GM12878 (cell line): ENCODE data around the gene ARHGDIG. TPM values are rescaled to one million over a fixed set of nuclear protein-coding genes. Genes with fewer than 3 reads are reported as not detected.

Experiments used
- ATF3 ChIP-seq: IDR thresholded peaks from 2 replicates; pipeline ENCODE4 v1.6.1; 2011; ENCODE audit warnings: low read depth, mild to moderate bottlenecking, low read length, moderate library complexity, borderline replicate concordance; ENCODE audit errors: extremely low read depth
- BRCA1 ChIP-seq: IDR thresholded peaks from 2 replicates; pipeline ENCODE4 v1.6.1; 2011; ENCODE audit warnings: low read depth, low read length, improper control_type of control experiment
- ESRRA ChIP-seq: IDR thresholded peaks from 2 replicates; pipeline ENCODE4 v1.6.1; 2012; ENCODE audit warnings: mild to moderate bottlenecking, low read length, improper control_type of control experiment
- ETV6 ChIP-seq, 2 experiments: fragments of 450-650 bp in 1 of 2; IDR thresholded peaks in 1 of 2; conservative IDR thresholded peaks in 1 of 2; 2 replicates each; pipeline ENCODE4 v1.6.1; 2014; ENCODE audit warnings: antibody characterized with exemption in 1 of 2, borderline replicate concordance in 1 of 2, low read depth in 1 of 2, mild to moderate bottlenecking in 1 of 2, moderate library complexity in 1 of 2
- MEF2A ChIP-seq: IDR thresholded peaks from 2 replicates; pipeline ENCODE4 v1.6.1; 2011; ENCODE audit warnings: low read depth, mild to moderate bottlenecking, low read length, moderate library complexity; ENCODE audit not compliant: insufficient read depth
- SP1 ChIP-seq: IDR thresholded peaks from one replicate; pipeline ENCODE4 v1.6.1; 2011; ENCODE audit warnings: low read depth, low read length
- USF1 ChIP-seq: IDR thresholded peaks from 2 replicates; pipeline ENCODE4 v1.6.1; 2011; ENCODE audit warnings: borderline replicate concordance, low read depth, mild to moderate bottlenecking, moderate library complexity, mixed read lengths, low read length; ENCODE audit not compliant: insufficient read depth; ENCODE audit errors: extremely low read length
- ZNF592 ChIP-seq: fragments of 450-650 bp; IDR thresholded peaks from 2 replicates; pipeline ENCODE4 v1.6.1; 2017; ENCODE audit warnings: mild to moderate bottlenecking, moderate library complexity
- ZNF622 ChIP-seq: fragments of 450-650 bp; IDR thresholded peaks from 2 replicates; pipeline ENCODE4 v1.6.1; 2017; ENCODE audit warnings: mild to moderate bottlenecking, inconsistent platforms
- polyA plus RNA-seq, 11 experiments: library from polyadenylated mRNA; depleted of rRNA in 4 of 11; unstranded in 6 of 11; stranded (reverse) in 5 of 11; fragments of >200 nt; fragmentation: Nextera tagmentation in 4 of 11; fragmentation: Illumina TruSeq in 1 of 11; extraction: Ambion mirVana in 4 of 11; extraction: Trizol in 1 of 11; gene quantifications; 1 replicate in 1 of 11; 2 replicates in 10 of 11; pipeline versions ENCODE4 v1.2.1 to v1.2.3, GENCODE V29; 2011 to 2016; ENCODE audit warnings: inconsistent platforms in 2 of 11, missing spikeins in 2 of 11, low read depth in 1 of 11
- total RNA-seq, 4 experiments: library from RNA; depleted of rRNA in 3 of 4; stranded (reverse); fragments of >200 nt in 3 of 4; fragmentation: Illumina TruSeq in 1 of 4; extraction: Trizol in 1 of 4; gene quantifications; 2 replicates each; pipeline versions ENCODE4 v1.2.1 to v1.2.3, GENCODE V29; 2013 to 2021
- TF ChIP-seq, protein P1 (sequence below): fragments of 450-650 bp; IDR thresholded peaks from 2 replicates; pipeline ENCODE4 v1.6.1; 2016; ENCODE audit warnings: mild to moderate bottlenecking, moderate library complexity, borderline replicate concordance
- TF ChIP-seq, protein P2 (sequence below): fragments of 450-650 bp; IDR thresholded peaks from 2 replicates; pipeline ENCODE4 v1.6.1; 2017; ENCODE audit warnings: low read depth, mild to moderate bottlenecking, moderate library complexity
- TF ChIP-seq, protein P3 (sequence below): fragments of 450-650 bp; conservative IDR thresholded peaks from 2 replicates; pipeline ENCODE4 v1.6.1; 2017; ENCODE audit warnings: mild to moderate bottlenecking, moderate library complexity

ARHGDIG gene
- total and polyA plus RNA-seq, 10 of the 15 experiments (the other 5 are each of a cell fraction or from before 2014, with no cell fraction given), result not detected

GRCh38 chr16:252366-253337 is 27.7 kb upstream of the ARHGDIG start (continued):
- TF ChIP-seq, protein P1, sequence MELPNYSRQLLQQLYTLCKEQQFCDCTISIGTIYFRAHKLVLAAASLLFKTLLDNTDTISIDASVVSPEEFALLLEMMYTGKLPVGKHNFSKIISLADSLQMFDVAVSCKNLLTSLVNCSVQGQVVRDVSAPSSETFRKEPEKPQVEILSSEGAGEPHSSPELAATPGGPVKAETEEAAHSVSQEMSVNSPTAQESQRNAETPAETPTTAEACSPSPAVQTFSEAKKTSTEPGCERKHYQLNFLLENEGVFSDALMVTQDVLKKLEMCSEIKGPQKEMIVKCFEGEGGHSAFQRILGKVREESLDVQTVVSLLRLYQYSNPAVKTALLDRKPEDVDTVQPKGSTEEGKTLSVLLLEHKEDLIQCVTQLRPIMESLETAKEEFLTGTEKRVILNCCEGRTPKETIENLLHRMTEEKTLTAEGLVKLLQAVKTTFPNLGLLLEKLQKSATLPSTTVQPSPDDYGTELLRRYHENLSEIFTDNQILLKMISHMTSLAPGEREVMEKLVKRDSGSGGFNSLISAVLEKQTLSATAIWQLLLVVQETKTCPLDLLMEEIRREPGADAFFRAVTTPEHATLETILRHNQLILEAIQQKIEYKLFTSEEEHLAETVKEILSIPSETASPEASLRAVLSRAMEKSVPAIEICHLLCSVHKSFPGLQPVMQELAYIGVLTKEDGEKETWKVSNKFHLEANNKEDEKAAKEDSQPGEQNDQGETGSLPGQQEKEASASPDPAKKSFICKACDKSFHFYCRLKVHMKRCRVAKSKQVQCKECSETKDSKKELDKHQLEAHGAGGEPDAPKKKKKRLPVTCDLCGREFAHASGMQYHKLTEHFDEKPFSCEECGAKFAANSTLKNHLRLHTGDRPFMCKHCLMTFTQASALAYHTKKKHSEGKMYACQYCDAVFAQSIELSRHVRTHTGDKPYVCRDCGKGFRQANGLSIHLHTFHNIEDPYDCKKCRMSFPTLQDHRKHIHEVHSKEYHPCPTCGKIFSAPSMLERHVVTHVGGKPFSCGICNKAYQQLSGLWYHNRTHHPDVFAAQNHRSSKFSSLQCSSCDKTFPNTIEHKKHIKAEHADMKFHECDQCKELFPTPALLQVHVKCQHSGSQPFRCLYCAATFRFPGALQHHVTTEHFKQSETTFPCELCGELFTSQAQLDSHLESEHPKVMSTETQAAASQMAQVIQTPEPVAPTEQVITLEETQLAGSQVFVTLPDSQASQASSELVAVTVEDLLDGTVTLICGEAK, result no peak
- TF ChIP-seq USF1 (no peak), BRCA1 (no peak), MEF2A (no peak), ZNF622 (no peak), SP1 (no peak), ESRRA (no peak), ETV6 (conservative IDR thresholded peaks at IDR 0.05 in 1 of 2, IDR thresholded peaks at IDR 0.05 in 1 of 2; ENCODE audit: borderline replicate concordance in 1 of 2, low read depth in 1 of 2) (no peak), ATF3 (no peak), ZNF592 (no peak)
- TF ChIP-seq, protein P2, sequence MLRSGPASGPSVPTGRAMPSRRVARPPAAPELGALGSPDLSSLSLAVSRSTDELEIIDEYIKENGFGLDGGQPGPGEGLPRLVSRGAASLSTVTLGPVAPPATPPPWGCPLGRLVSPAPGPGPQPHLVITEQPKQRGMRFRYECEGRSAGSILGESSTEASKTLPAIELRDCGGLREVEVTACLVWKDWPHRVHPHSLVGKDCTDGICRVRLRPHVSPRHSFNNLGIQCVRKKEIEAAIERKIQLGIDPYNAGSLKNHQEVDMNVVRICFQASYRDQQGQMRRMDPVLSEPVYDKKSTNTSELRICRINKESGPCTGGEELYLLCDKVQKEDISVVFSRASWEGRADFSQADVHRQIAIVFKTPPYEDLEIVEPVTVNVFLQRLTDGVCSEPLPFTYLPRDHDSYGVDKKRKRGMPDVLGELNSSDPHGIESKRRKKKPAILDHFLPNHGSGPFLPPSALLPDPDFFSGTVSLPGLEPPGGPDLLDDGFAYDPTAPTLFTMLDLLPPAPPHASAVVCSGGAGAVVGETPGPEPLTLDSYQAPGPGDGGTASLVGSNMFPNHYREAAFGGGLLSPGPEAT, result peak; percentile 39
- TF ChIP-seq, protein P3, sequence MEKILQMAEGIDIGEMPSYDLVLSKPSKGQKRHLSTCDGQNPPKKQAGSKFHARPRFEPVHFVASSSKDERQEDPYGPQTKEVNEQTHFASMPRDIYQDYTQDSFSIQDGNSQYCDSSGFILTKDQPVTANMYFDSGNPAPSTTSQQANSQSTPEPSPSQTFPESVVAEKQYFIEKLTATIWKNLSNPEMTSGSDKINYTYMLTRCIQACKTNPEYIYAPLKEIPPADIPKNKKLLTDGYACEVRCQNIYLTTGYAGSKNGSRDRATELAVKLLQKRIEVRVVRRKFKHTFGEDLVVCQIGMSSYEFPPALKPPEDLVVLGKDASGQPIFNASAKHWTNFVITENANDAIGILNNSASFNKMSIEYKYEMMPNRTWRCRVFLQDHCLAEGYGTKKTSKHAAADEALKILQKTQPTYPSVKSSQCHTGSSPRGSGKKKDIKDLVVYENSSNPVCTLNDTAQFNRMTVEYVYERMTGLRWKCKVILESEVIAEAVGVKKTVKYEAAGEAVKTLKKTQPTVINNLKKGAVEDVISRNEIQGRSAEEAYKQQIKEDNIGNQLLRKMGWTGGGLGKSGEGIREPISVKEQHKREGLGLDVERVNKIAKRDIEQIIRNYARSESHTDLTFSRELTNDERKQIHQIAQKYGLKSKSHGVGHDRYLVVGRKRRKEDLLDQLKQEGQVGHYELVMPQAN, result no peak
